IPS-18c (cell line): ENCODE measurements around the gene CPM.

ENCODE experiments used
- H3K4me3 ChIP-seq: 2 replicates; pipeline ENCODE4 v1.7.0; 2013; ENCODE audit warnings: low read depth, mild to moderate bottlenecking, low read length, moderate library complexity; ENCODE audit not compliant: insufficient read depth
- H3K9me3 ChIP-seq: one replicate; pipeline ENCODE4 v1.6.1; 2013; ENCODE audit warnings: mild to moderate bottlenecking, low read length, moderate library complexity; ENCODE audit not compliant: control insufficient read depth, insufficient read depth

The CPM gene

GRCh38 chr12:68893741-68894140, 39.2 kb downstream of the CPM start:
- H3K4me3 ChIP-seq: no peak overlapping the region
- H3K9me3 ChIP-seq: no peaks in the 10 kb centered on the region

- no peak overlapping the region for H3K4me3 ChIP-seq
- H3K9me3 ChIP-seq: no peaks in the 10 kb centered on the region
Measured at GRCh38 chr12:68893201-68893600, 39.8 kb downstream of the CPM start.

GRCh38 chr12:68891141-68891540, 41.8 kb downstream of the CPM start:
- Histone ChIP-seq H3K9me3 (no peaks in the 10 kb centered on the region), H3K4me3 (no peak overlapping the region)

- H3K4me3 ChIP-seq: no peak overlapping the region
- no peaks in the 10 kb centered on the region for H3K9me3 ChIP-seq
Measured at GRCh38 chr12:68890701-68891113, 42.3 kb downstream of the CPM start.

- no peak overlapping the region for H3K4me3 ChIP-seq
- H3K9me3 ChIP-seq: no peaks in the 10 kb centered on the region
Measured at GRCh38 chr12:68888243-68888642, 44.7 kb downstream of the CPM start.

GRCh38 chr12:68887641-68888040, 45.3 kb downstream of the CPM start:
- no peak overlapping the region for H3K4me3 ChIP-seq
- H3K9me3 ChIP-seq: no peaks in the 10 kb centered on the region

- H3K4me3 ChIP-seq: no peak overlapping the region
- no peaks in the 10 kb centered on the region for H3K9me3 ChIP-seq
Measured at GRCh38 chr12:68886636-68887572, 46.1 kb downstream of the CPM start.

- Histone ChIP-seq H3K4me3 (no peak overlapping the region), H3K9me3 (no peaks in the 10 kb centered on the region)
Measured at GRCh38 chr12:68885381-68885780, 47.6 kb downstream of the CPM start.

- Histone ChIP-seq H3K4me3 (no peak overlapping the region), H3K9me3 (no peaks in the 10 kb centered on the region)
Measured at GRCh38 chr12:68884251-68884650, 48.7 kb downstream of the CPM start.

GRCh38 chr12:68883151-68883550, 49.8 kb downstream of the CPM start:
- no peak overlapping the region for H3K4me3 ChIP-seq

GRCh38 chr12:68882251-68882964, 50.6 kb downstream of the CPM start:
- Histone ChIP-seq H3K4me3 (no peak overlapping the region), H3K9me3 (no peaks in the 10 kb centered on the region)

More at GRCh38 chr12:68883151-68883550, 49.8 kb downstream of the CPM start:
- H3K9me3 ChIP-seq: no peaks in the 10 kb centered on the region

- Histone ChIP-seq H3K9me3 (no peaks in the 10 kb centered on the region), H3K4me3 (no peak overlapping the region)
Measured at GRCh38 chr12:68880660-68881325, 52.2 kb downstream of the CPM start.

- H3K4me3 ChIP-seq: no peak overlapping the region
- no peaks in the 10 kb centered on the region for H3K9me3 ChIP-seq
Measured at GRCh38 chr12:68878846-68879245, 54.1 kb downstream of the CPM start.

- Histone ChIP-seq H3K9me3 (no peaks in the 10 kb centered on the region), H3K4me3 (no peak overlapping the region)
Measured at GRCh38 chr12:68878283-68878682, 54.7 kb downstream of the CPM start.

- no peak overlapping the region for H3K4me3 ChIP-seq
- no peaks in the 10 kb centered on the region for H3K9me3 ChIP-seq
Measured at GRCh38 chr12:68877583-68877982, 55.4 kb downstream of the CPM start.

GRCh38 chr12:68876461-68876860, 56.5 kb downstream of the CPM start:
- Histone ChIP-seq H3K4me3 (no peak overlapping the region), H3K9me3 (no peaks in the 10 kb centered on the region)

- Histone ChIP-seq H3K4me3 (no peak overlapping the region), H3K9me3 (no peaks in the 10 kb centered on the region)
Measured at GRCh38 chr12:68873316-68873715, 59.7 kb downstream of the CPM start.

- no peak overlapping the region for H3K4me3 ChIP-seq
- H3K9me3 ChIP-seq: no peaks in the 10 kb centered on the region
Measured at GRCh38 chr12:68871921-68872320, 61.0 kb downstream of the CPM start.
